Measurements from ENCODE around the gene AP2B1.
A peak's percentile ranks its signal among the peaks of the same experiment; 100 is the strongest.

Gene AP2B1

GRCh38 chr17:35731917-35732805 is 145.0 kb downstream of the AP2B1 start:
- DNase-seq, result no peak

- DNase-seq, result no peak
Measured at GRCh38 chr17:35732806-35733136, 145.6 kb downstream of the AP2B1 start.

DNA sequence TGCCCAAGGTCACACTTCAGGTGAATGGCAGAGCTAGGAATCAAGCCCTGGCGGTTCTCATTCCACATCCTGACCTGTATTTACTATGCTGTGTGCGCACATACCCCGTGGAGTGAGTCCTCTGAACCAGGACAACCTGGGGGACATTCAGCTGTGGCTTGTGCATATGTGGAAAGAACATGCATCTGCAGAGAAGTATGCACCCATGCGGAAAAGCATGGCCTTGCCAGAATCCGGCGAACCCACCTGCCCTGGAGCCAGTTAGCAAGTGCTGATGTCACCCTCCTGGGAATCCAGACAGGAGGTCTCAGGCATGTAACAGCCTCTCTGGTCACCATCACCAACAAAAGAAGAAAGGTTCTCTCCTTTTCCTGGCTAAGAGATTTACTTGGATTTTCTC is 146.2 kb downstream of the AP2B1 start:
- no peak for DNase-seq

DNA sequence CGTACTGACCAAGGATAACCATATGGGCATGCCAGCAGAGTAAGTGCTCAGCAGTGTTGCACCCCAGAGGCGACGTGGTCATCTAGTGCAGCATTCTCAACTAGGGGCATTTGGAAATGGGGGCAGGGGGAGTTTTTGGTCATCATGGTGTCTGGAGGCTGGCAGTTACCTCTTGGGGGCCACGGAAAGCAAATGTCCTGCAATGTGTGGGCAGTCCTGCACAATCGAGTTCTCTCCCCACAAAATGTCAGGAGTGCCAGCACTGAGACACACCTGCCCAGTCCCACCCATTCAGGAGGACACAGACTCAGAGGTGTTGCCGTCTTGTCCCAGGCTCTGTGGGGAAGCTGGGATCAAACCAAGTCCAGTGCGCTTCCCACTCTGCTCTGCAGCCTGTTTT is 147.3 kb downstream of the AP2B1 start:
- no peak for DNase-seq

DNA sequence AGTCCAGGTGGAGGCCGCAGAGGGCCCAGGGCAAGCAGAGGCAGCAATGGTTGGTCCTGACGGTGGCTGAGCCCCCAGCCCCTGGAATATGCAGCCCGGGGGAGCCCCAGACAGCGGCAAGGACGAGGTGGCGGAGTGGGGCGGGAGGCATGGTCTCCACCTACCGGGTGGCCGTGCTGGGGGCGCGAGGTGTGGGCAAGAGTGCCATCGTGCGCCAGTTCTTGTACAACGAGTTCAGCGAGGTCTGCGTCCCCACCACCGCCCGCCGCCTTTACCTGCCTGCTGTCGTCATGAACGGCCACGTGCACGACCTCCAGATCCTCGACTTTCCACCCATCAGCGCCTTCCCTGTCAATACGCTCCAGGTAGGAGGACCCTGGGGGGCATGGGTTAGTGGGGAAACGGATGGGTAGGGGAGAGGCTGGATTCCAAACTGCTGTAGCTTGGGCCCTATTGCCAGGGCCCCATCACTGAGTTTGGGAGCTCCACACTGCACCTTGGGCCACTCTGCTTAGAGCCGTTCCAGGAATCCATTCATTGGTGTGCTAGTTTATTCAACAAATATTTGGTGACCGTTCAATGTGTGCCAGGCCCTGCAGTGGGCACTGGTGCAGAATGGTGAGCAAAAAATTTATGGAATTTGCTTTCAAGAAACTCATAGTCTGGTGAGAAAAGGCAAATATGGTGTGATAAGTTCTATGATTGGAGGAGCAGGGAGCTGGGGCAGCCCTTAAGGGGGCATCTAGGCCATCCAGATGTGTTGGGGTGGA is 148.1 kb downstream of the AP2B1 start:
- DNase-seq, result no peak

DNA sequence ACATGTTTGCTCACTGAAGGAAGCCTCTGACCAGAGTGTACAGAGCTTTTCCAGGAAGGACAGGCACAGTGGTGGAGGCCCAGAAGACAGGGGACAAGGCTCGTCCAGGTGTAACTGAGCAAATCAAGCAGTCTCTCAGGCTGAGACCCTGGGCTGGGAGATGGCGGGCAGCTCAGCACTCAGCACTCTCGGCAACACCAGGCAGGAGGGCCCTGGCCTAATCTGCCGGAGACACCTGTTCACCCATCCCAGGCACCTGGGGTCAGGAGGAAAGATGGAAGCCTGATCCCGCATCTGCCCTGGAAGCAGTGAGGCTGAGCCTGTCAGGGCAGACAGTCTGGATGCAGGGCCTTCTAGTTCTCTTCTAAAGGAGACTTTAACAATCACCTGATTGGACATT is 149.1 kb downstream of the AP2B1 start:
- no peak for DNase-seq

- no peak for DNase-seq
Measured at GRCh38 chr17:35738519-35739133, 151.5 kb downstream of the AP2B1 start.

- no peak for DNase-seq
Measured at GRCh38 chr17:35740216-35740615, 153.1 kb downstream of the AP2B1 start.

GRCh38 chr17:35740997-35741931 is 154.1 kb downstream of the AP2B1 start:
- no peak for DNase-seq

GRCh38 chr17:35742496-35742895 is 155.4 kb downstream of the AP2B1 start:
- DNase-seq, result no peak

DNA sequence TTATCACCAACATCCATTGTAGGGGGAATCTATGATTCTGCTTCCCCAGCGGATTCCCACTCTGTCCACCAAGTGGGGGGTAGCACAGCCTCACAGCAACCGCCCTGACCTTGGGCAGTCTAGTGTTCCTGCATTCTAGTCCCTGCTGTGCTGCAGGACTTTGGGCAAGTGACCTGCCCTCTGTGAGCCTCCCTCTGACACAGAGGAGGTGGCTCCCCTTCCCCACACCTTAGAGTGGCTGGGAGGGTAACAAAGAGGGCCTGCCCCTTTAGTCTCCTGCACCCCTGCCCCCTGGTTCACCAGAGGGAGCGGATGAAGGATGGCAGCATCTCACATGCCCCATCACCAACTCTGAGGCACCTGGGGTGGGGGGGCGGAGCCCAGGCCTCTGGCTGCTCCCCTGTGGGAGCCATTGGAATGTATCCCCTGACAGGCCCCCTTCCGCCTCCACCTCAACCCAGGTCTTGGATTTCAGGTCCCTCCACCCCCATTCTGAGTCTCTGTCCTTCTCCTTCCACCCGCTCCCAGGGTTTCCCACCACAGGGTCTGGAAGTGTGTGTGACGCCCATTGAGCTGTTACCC is 155.9 kb downstream of the AP2B1 start:
- no peak for DNase-seq

- DNase-seq, result peak; percentile 57
Measured at GRCh38 chr17:35743626-35744328, 156.7 kb downstream of the AP2B1 start.

- no peak for DNase-seq
Measured at GRCh38 chr17:35744830-35745229, 157.7 kb downstream of the AP2B1 start.

- DNase-seq, result no peak
Measured at GRCh38 chr17:35745246-35745645, 158.1 kb downstream of the AP2B1 start.

GRCh38 chr17:35745749-35746320 is 158.7 kb downstream of the AP2B1 start:
- no peak for DNase-seq

DNA sequence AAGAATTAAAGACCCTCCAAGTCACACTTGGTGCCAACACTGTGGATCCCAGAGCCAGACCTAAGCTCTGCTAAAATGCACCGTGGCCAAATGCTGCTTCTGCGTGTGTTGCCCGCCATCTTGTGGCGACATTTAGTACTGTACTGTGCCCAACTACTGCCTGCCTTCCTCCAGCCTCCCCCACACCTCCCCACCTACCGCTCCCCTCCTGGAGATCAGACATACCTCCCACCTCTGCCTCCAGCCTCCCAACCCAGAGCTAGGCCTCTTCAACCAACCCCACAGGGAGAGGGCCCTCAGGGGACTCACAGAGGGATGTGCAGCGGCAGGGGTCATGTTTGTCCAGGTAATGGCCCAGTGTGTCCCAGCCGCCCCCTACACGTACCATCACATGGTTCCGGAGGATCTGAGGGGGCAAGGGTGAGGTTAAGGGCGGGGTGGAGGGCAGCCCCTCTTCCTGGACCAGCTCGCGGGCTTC is 160.5 kb downstream of the AP2B1 start:
- peak; percentile 83 for DNase-seq

GRCh38 chr17:35748341-35748841 is 161.3 kb downstream of the AP2B1 start:
- DNase-seq, result peak; percentile 85

- no peak for DNase-seq
Measured at GRCh38 chr17:35748979-35749378, 161.9 kb downstream of the AP2B1 start.

DNA sequence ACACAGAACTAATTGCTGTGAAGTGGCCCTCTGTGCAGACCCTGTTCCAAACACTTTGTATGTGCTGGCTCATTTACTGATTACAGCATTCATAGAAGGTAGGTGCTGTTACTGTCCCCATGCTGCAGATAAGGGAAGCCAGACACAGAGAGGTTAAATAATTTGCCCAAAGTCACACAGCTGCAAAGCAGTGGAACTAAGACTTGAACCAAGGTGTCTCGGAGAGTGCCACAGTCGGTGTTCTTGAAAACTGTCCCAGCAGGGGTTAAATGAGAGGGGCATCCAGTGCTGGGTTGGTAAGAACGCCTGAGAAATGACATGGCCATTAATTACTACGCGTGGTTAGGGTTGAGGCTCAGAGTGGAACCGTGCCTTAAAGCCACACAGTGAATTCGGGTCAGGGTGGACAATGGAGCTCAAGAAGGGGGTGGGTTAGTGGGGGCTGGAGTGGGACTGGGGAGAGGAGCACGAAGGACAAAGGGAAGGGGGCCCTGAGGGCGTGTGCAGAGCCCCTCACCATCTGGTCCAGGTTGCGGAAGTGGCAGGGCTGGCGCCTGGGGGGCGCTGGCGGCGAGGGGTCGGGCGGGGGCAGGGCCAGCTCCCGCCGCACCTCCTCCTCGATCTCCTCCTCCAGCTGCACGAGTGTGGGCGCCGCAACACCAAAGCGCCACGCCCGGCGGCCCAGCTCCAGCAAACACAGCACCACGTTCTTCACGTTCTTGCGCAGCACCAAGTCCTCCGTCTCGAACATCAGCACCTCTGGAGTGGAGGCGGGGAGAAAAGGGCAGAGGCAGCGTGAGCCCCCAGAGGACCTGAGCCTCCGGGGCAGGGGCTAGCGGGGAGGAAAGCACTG is 162.7 kb downstream of the AP2B1 start:
- DNase-seq, result peak; percentile 32
